H1 (cell line): Measurements from ENCODE around the gene KLK7.

ENCODE experiments used
- JUND ChIP-seq: IDR thresholded peaks from 2 replicates; pipeline ENCODE4 v1.6.1; 2011; ENCODE audit warnings: mild to moderate bottlenecking, improper control_type of control experiment, low read length
- POLR2AphosphoS5 ChIP-seq: IDR thresholded peaks from 2 replicates; pipeline ENCODE4 v1.6.1; 2011; ENCODE audit warnings: low read depth, low read length
- SIX5 ChIP-seq: IDR thresholded peaks from 2 replicates; pipeline ENCODE4 v1.6.1; 2011; ENCODE audit warnings: mild to moderate bottlenecking, low read depth, low read length
- SP1 ChIP-seq: IDR thresholded peaks from 2 replicates; pipeline ENCODE4 v1.6.1; 2011; ENCODE audit warnings: low read depth, low read length
- SP4 ChIP-seq: IDR thresholded peaks from 2 replicates; pipeline ENCODE4 v1.6.1; 2012; ENCODE audit warnings: low read length, inconsistent platforms

DNA sequence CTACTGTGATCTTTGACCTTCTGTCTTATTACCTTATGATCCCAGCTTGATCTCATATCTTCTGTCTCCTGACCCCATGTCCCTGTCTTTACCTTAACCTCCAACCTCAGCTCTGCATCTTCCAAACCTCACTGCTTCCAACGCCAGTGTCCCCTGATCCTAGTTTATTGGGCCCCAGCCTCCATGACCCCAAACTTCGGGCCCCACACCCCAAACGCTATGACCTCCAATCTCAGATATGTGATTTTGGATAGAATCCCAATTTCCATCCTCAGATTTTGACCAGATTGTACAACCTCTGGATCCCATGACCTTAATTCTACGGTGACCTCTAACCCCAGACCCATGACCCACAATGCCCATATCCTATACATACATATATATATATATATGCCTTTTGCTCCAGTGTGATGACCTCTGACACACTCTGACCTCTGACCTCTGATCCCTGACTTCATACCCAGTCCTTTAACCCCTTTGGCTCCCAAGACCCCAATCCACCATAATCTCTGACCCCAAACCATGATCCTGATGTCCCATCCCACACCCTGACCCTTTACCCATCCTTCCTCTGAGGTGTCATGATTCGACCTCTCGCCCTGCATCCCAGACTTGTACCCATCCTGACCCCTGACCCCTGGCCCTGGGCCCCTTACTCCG, 47.6 kb upstream of the KLK7 start:
- TF ChIP-seq POLR2AphosphoS5 (no peak), SIX5 (no peak), JUND (no peak), SP4 (no peak), SP1 (no peak)
